CD4-positive, alpha-beta T cell treated with Interleukin-17A for 4 hours (primary cell): Measurements from ENCODE around the gene PAXIP1.
A peak's percentile ranks its signal among the peaks of the same experiment; 100 is the strongest.

Experiments used
- DNase-seq: peaks from one replicate; pipeline ENCODE4 v3.0.0-alpha.2; 2020; ENCODE audit warnings: mixed read lengths

PAXIP1 gene

DNA sequence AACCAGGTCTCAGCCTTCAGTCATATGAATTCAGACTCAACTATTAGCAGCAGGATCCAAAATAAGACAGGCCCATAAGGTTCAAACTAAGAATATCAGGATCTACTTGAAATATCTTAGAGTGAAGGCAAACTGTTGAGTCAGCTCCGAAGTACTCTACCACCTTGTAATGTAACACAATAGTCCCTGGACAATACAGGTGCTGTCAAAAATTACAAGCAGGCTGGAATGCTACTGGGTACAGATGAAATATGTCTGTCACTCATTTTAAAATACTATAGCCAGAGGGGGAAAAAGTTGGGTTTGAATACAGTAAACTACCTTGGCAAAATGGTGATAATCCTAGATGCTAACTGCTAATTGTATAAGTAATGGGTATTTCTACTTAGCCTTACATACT is 6.8 kb downstream of the PAXIP1 start:
- no peak for DNase-seq

DNA sequence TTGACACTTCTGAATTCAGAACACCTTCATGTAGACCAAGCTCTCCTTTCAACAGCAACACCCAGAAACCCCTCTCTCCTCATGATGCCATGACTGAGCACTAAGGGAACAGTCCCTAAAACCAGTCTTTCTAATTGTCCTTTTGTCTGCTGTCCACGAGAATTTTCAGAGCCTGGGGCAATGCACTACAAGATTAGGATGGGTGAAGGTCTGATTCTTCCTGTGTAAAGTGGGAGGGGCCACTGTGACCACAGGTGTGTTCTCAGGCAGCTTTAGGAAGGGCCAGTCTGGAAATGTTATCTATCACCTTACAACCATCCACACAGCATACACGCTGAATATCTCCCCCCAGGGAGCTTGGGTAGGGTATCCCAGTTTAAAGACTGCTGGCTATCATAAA is 7.9 kb downstream of the PAXIP1 start:
- no peak for DNase-seq

DNA sequence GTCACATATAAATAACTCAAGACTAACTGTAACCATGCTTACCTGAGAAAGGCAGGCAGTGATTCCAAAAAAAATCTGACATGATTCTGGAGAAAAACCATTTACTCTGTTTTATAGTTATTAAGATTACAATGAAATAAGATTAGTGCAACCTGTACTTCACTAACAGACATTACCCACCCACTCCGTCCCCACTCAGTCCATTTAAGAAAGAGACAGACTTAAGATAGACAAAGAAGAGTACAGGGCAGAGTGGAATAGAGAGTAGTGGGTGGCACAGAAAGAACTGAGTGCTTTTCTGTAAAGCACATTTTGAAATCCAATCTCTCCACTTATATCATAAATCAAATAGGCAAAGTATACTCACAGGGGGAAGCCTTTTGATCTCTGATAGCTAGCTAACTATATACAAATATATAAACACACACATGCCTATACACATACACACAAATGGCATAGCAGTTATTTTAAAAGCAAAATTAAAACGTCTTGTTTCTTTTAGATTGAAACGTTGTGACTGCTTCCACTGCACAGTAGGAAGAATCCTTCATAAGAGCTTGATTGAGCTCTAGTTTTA is 11.9 kb downstream of the PAXIP1 start:
- no peak for DNase-seq

DNA sequence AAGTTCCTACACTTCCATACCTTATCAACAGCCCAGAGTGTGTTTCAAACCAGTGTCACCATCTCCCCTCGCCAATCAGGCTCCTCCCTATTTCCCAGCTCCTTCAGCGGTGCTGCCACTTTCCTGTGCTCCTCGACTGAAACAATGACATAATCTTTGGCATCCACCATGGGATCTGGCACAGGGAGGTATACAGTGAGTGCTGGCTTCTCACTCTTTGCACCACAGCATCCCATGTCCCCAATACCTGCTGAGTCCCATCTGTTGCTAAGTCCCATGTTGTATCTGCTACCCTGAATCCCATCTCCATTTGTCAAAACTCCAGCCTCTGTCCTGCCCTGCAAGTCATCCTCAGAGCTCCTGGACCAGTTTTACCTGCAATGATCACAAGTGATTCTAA is 15.4 kb downstream of the PAXIP1 start:
- no peak for DNase-seq

DNA sequence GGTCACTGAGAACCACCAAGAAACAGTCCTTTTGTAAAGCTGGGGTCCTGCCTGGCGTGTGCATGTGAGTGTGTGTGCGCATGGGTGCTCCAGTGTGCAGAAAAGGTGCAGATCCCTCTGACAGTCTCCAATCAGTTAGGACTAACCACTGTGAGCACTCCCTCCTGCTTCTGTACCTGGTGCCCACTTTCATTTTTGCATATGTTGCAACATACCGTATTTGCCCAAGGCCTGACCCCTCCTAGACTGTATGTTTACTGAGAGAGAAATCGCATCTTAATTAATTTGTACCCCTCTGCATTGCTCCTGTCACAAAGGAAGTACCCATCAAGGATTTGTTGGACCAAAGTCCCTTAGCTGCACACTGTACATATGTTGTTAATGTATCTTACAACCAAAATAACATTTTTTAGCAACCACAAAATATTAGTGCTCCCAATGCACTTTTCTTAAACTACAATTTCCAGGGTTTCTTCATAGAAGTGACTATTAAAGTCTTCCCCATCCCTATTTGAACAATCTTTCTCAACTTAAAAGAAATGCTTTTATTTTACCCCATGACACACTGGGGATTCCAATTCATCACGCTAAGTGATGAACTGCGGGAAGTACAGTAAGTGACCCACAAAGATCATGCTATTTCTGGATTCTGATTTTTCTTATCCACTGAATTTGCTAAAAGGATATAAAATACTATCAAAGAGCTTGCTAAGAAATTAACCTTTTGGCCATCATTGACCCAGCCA is 16.6 kb downstream of the PAXIP1 start:
- no peak for DNase-seq

DNA sequence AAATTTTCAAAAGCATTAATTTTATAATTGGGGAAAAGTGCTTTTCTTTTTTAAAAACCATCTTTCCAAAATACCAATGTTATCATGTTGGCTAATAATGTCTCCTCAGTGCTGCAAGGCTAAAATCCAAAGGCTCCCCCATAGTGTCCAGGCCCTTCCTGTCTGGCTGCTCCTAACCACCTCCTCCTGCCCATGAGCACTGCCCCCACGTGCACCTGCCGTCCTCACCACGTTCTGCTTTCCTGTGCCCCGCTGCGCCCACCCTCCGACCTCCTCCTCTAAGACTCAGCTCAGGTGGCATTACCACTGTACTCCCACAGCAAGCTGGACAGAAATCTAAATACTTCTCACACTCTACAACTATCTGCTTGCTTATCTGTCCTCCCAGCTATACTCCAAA is 17.7 kb downstream of the PAXIP1 start:
- DNase-seq, result no peak

DNA sequence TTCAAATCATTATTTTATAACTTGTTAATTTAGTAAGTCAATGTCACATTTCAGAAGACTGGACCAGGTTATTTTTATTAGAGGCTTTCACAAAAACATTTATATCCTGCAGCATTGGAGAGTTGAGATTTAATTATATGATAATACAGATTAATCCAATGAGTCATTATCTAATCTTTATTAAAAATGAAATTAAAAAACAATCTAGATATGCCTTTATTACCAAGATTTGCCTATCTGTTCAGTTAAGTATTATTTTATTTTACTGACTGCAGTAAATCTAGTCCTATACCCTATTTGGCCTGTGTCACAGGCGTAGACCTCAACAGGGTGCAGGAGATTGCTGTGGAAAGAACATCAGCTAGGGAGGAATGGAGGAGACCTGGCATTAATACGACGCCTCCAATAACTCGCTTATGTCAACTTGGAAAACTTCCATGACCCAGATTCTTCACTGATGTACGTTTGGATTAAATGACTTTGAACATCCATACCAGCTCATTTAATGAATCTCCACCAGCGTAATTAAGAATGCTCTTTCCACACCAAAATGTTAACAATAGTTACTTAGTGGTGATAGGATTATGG is 18.2 kb downstream of the PAXIP1 start:
- no peak for DNase-seq

DNA sequence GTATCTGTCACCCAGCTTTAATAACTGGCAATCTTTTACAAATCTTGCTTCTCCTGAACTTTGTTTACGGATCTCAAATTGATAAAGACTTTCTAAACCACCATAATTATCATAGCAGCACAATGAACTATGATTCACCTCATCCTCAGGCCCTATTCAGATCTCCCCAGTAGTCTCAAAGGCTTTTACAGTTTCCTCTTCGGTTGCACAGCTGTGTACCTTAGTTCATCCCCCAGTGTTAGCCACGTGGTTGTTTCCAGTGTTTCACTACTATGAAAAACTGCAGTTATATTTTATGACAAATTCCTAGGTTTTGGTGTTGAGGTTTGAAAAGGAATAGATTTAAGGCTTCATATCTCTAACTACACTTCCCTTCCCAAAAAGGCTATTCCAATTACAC is 24.9 kb downstream of the PAXIP1 start:
- DNase-seq, result no peak

DNA sequence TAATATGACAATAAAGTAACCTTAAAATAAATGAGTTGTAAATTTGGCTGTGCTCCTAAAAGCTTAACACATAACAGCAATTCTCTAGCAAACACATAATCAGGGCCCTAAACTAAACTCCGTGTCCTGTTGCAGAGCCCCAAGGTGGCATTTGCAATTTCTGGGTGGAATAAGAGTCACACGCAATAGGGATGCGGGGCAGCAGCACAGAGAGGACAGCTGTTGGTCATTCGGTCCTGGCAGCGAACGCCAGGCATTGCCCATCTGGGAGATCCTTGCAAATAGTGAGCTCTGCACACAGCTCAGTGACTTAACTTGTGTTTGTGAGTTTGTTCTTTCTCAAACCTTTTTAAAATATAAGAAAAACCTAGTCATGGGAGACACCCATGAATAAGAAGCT is 25.7 kb downstream of the PAXIP1 start:
- no peak for DNase-seq

DNA sequence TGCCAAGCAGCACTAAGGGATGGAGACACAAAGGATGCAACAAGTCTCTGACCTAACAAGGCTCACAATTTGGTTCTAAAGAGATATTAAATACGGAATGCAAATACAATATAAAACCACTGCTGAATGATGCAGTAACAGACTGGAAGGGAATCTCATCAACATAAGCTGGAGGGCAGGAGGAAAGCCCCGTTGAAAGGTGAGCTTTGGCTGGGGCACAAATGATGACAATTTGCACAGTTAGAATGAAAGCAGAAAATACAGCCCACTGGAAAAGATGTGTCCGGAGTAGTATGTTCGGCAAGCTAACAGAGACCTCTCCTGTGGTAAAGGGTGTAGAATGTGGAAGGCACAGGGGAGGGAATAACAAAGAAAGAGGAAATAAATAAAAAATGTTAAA is 26.1 kb downstream of the PAXIP1 start:
- no peak for DNase-seq

DNA sequence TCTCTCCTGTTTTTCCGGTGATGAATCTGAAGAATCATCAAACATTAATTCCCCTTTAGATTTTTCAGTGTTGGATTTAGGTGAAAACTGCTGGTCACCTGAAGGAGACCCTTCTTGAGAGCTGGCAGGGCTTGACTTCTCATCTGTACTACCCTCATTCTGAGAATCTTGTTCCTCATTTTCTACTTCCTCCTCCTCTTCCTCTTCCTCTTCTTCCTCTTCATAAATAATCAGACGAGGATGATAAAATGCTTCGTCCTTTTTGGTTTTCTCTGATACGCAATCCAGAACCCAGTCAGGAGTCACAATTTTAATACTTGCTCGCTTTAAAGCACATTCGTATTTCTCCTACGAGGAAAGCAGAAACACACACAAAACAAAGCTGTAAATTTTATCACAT is 26.9 kb downstream of the PAXIP1 start:
- DNase-seq, result no peak

DNA sequence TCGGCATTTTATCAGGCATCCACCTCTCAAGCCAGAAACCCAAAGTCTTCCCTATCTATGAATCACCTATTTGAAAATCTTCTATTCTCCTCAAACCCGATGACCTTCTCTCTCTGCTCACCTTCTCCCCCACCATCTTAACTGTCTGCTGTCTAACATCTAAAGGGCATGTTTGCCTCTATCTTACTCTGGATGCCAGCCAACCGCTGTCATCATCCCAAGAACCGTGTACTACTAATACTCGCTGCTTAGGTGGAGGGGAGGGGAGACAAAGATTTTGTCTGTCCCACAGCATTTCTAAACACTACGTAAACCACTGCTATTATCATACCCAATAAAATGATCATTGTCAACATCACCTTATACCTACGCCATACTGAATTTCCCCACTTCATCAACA is 29.5 kb downstream of the PAXIP1 start:
- no peak for DNase-seq

DNA sequence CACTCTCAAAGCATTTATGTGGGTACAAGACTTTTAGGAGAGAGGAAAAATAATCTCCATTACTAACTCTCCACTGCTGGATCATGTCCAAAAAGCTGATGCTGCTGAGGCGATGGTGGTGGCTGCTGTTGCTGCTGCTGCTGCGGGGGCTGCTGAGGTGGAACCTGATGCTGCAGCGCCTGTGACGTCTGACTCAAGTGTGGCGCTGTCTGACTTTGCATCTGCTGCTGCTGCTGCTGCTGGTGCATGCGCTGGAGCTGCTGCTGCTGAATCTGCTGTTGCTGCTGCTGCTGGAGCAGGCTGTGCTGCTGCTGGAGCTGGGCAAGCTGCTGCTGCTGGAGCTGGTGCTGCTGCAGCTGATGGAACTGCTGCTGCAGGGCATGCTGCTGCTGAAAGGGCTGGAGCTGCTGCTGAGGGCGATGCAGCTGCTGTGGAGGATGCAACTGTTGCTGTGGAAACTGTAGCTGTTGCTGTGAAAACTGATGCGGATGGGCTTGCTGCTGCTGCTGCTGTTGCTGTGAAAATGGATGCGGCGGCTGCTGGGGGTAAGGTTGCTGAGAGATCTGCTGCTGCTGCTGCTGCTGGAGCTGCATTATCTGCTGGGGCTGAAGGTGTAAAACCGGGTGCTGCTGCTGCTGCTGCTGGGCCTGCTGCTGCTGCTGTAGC is 34.5 kb downstream of the PAXIP1 start:
- DNase-seq, result no peak

DNA sequence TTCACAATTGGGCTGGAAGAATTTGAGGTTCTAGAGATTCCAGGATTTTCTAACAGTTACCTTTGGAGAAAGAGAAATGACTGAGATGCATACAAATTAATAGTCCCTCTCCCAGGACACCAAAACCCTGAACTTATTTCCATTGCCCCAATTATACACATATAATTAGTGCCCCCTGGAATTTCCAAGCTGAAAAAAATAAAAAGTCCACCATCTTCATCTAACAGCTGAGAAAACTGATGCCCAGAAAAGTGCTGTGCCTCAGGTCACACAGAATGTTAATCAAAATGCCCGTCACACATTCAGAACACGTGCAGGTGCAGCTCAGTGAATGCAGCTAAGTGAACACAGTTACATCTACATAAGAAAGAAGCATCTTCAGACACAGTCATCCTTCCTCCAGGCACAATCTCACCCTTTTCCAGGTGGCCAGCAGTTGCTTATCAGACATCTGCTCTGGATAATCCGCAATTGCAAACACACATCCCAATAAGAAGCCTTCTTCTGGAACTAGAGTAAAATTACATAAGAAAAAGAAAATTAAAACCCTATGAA is 35.4 kb downstream of the PAXIP1 start:
- DNase-seq, result no peak

DNA sequence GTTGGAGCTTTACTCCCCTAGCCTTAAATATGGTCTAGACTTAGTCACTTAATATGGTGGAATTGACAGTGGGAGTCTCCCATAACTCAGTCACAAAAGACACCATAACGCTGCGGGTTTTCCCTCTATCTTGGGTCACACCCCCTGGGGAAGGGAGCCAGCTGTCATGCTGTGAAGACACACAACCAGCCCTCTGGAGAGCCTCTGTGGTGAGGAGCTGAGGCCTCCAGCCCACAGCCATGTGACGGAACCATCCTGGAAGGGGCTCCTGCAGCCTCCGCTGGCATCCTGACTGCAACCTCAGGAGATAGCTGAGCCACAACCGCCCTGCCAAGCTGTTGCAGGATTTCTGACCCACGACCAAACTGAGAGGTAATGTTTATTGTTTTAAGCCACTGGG is 37.9 kb downstream of the PAXIP1 start:
- no peak for DNase-seq

DNA sequence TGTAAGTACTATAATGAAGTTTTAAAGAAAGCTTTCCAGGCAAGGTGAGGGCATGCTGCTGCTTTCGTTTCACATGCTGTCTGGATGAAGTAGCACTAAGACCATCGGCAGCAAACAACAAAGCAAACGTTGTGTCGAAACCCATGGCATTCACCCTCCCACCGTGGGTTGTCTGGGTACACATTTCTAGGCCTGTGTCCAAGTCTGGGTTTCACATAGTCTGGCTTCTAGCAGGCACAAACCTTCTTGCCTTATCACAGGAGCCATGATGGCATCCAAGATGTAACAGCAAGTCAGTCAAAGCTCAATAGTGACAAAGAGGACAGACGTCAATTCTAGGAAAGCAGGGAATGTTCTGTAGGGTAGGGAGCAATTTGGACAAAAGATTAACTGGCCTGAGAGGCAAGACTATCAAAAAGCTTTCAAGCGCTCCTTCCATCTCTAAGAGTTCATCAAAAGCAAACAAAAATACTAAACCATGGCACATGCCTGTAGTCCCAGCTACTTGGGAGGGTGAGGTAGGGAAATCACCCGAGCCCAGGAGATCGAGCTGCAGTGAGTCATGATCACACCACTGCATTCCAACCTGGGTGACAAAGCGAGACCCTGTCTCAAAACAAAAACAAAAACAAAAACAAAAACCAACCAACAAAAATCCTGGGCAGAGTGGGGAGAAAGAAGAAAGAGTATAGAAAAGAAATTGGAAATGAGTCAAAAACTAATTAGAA is 42.7 kb downstream of the PAXIP1 start:
- no peak for DNase-seq

DNA sequence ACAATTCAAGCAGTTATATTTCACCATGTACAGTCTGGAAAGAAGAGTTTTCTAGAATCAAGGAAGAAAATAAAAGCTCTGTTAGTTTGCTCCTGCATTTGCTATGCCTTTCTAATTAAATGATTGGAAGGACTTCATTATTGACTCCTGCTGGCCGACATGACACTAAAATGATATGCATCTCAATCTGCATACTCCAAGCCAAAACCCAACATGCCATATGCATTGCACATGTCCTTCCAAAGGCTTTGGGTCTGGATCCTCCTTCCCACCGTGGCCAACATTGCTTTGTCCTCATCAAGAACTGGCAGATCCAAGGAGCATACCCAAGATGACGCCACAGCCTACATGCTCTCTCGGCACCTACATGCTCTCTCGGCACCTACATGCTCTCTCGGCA is 46.5 kb downstream of the PAXIP1 start:
- no peak for DNase-seq

DNA sequence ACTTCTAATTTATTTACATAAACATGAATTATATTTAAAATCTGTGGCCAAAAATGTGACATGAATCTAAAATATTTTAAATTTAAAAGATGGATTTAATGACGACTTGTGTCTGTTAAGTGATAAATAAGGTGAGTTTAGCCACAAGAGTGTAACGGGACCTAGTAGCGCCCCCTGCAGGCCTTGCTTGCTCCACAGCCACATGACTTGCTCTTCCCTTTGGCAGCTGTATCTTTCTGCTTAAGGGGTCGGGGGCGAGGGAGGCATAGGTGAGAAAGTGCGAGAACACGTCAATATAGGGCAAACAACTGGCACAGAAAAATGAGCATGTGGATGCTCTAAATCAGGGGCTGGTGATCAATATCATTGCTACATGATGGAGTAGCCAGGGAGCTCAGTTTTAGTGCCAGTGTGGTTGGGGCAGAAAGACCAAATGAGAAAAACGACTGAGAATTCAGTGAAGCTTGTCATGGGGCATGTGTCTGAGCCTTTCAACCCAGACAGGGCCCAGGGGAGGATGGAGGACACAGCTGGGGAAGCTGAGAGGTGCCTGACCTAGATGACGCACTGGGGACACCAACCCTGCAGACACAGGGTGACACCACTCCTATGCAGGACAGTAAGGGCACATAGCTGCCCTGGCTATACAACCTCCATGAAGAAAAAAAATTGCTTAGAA is 49.8 kb downstream of the PAXIP1 start:
- DNase-seq, result peak; percentile 85

DNA sequence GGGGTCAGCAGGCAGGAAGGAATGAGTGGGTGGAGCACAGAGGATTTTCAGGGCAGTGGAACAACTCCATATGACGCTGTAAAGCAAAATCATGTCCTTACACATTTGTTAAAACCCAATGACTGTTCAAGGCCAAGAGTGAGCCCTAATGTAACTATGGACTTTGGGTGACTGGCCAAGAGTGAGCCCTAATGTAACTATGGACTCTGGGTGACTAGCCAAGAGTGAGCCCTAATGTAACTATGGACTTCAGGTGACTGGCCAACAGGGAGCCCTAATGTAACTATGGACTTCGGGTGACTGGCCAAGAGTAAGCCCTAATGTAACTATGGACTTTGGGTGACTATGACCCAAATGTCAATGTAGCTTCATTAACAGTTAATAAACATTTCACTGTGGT is 52.0 kb downstream of the PAXIP1 start:
- no peak for DNase-seq

DNA sequence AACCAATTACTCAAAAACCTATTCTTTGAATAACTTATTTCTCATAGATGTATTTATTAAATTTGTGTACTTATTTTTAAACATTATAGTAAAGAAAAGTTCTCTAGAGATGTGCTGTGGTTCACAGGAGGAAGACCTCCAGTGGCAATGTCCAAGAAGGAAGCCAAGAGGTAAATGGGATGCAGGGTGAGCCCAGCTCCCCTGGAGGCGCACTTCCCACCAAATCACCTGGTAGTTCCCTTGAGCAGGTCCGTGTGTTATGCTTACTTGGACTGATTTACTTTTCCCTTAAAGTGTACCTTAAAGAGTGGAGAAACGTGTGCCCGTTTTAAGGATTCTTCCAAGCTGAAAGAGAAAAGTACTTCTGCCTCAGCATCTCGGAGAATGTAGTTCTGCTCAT is 55.3 kb downstream of the PAXIP1 start:
- no peak for DNase-seq

DNA sequence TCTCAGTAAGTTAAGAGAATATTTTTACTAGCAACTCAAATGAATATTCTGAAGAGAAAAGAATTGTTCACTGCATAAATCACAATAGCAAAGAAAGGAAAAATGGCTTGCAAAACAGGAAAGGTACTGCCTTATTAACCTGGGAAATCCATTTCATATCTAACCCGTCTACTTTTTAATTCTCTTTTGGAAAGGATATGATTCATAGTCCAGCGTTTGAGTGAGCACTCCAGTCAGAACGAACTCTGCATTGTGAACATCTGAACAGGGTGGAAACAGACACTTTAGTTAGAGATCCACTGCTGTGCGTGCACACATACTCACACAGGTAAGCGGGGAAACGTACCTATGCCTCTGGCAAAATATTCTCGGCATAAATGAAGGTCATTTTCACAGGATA is 56.8 kb downstream of the PAXIP1 start:
- DNase-seq, result no peak

DNA sequence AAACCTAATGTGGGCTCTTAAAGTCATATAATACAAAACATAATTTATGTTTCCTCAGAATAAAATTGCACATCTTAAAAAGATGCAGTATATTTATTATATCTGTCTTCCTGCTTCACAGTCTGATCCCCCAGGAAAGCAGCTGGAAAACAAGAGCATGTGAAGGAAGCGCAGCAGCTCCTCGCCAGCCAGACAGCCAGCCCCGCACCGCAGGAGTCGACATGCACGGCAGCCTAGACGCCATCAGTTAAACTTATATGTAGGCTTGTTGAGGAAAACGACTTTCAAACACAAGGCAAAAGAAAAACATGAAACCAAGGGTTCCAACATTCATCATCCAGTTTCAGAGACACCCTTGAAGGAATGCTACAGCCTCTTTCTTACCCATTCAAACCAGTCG is 59.0 kb downstream of the PAXIP1 start:
- DNase-seq, result no peak

DNA sequence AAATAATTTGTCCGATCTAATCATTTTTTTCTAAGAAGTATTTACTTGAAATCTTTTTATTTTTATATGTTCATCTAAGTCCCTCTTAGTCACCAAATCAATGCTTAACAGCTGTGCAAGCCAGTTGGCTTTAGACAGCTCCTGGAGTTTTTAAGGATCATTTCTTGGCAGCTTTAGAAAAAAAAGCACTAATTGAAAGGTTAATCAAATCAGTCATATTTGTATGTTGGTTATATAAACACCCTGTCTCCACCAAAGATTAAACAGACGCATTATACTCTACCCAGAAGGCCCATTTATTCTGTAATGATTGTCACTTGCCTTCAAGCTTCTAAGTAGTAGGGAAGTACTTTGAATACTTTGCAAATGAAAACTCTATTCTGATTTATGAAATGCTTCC is 60.2 kb downstream of the PAXIP1 start:
- no peak for DNase-seq
